HUDEP-2 (cell line): ENCODE measurements around the gene MYL5.
A peak's percentile ranks its signal among the peaks of the same experiment; 100 is the strongest.
"Not testable (repeated sequence)": the region's sequence is repeated elsewhere in the genome, so short reads cannot be mapped to it uniquely, and the experiment has no call there.

ENCODE experiments used
- DNase-seq, 76 experiments: peaks; one replicate each; lab custom pipeline; 2025; ENCODE audit not compliant: unreplicated experiment in 76 of 76; lab: John Stamatoyannopoulos, UW

Gene MYL5

DNA sequence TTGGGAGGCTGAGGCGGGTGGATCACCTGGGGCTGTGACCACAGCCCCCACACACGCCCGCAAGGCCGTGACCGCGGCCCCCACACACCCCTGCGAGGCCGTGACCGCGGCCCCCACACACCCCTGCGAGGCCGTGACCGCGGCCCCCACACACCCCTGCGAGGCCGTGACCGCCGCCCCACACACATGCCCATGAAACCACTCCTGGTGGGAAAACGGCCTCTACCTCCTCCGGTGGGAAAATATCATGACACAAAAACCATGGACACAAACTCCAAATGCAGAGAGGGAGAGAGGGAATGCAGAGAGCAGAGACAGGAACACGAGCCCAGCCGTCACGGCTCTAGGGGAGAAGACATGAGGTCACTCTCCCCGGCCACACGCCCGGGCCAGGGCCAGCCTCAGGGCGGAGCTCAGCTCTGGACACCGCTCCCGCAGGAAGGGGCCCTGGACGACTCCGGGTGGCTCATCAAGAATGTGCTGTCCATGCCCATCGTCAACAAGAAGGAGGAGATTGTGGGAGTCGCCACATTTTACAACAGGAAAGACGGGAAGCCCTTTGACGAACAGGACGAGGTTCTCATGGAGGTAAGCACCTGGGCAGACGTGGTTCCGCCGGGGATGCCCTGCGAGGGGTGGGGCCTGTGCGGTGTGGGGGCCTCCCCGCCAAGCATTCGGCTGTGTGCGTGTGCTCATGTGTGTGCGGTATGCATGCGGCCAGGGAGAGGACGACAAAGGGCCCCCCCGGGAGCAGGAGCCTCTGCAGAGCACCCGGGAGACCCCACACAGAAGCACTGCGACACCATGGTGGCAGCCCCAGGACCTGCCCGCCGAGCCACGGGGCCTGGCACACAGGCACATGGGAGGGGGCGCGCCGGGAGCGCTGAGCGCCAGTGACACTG, 17.7 kb upstream of the MYL5 start:
- DNase-seq: no peak

GRCh38 chr4:657338-657833, 17.0 kb upstream of the MYL5 start:
- no peak for DNase-seq

- no peak for DNase-seq
Measured at GRCh38 chr4:657834-658667, 16.3 kb upstream of the MYL5 start.

- no peak for DNase-seq
Measured at GRCh38 chr4:658681-659667, 15.4 kb upstream of the MYL5 start.

- no peak for DNase-seq
Measured at GRCh38 chr4:659851-660250, 14.5 kb upstream of the MYL5 start.

DNA sequence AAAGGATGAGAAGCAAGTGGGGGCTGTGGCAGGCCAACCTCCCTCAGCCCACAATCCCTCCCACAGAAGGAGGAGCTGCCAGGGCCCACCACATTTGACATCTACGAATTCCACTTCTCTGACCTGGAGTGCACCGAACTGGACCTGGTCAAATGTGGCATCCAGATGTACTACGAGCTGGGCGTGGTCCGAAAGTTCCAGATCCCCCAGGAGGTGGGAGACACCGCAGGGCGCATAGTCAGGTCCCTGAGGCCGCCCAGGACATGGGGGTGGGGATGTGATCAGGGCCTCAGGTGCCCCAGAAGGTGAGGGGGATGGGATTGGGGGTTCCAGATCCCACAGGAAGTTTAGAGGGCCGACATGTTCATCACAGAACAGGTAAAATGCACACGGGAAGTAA, 13.9 kb upstream of the MYL5 start:
- no peak for DNase-seq

GRCh38 chr4:661231-661630, 13.1 kb upstream of the MYL5 start:
- DNase-seq: no peak

GRCh38 chr4:661881-662761, 12.2 kb upstream of the MYL5 start:
- no peak for DNase-seq

GRCh38 chr4:663046-663437, 11.3 kb upstream of the MYL5 start:
- DNase-seq: no peak

DNA sequence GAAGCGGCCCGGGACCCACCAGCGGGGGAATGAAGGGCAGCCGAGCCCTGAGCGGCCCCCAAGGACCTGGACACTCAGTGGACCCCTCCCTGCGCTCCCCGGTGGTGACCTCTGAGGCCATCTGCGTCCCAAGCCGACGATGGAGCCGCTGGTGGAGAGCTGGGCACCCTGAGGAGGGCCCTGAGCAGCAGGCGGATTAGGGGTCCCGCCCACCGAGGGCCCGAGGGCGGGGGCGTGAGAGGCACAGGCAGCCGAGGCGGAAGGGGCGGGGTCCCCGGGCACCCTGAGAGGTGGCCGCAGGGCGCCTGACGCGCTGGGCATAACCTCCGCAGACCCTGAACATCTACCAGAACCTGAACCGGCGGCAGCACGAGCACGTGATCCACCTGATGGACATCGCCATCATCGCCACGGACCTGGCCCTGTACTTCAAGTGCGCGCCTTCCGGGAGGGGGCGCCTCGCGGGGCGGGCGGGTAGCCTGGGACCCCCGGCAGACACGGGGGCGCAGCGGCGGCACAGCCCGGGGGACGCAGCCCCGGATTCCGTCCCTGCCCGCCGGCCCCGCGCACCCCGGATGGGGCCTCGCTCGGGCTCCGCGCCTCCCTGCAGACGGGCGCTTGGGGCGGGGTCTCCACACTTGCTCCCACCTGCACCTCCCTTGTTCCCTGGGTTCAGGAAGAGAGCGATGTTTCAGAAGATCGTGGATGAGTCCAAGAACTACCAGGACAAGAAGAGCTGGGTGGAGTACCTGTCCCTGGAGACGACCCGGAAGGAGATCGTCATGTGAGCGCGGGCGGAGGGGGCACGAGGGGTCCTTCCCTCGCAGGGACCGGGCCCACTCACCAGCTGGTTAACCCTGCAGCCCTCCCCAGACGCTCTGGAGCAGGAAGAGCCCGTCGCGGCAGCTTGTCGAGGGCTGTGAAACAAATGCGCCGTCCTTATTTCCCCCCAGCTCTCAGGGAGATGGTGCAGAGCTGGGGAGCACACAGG, 10.6 kb upstream of the MYL5 start:
- DNase-seq: peak in 53 of 76 experiments; percentile 2 to 66 (median 45)

- no peak for DNase-seq
Measured at GRCh38 chr4:664713-665231, 9.6 kb upstream of the MYL5 start.

- DNase-seq: no peak
Measured at GRCh38 chr4:665381-665750, 9.0 kb upstream of the MYL5 start.

DNA sequence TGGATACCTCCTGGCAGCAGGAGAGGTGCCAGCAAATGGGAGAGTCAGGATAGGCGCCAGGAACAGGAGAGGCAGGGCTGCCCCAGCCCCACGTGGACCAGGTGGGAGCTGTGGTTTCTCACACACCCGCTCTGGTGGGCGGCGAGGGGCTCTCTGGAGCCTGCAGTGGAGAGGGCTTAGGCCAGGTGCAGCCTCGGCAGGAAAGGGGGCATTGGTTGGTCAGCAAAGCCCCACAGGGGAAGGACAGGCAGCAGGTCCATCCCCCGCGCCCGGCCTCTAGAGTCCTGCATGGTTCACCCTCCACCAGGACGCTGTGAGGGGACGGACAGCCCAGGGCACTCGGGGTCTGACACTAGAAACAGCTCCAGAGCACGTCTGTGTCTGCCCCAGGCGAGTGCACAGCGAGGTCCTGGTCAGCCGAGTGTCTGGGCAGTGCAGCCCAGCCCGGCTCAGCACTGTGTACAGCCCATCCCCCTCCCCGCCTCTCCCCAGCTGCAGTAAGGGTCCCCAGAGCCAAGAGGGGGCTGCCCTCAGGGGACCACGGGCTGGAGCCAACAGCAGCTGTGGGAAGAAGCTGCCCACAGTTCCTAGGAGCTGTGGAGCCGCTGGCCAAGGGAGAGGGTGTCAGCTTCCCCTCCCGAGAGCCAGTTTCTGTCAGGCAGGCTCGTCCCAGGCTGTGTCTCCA, 8.4 kb upstream of the MYL5 start:
- no peak for DNase-seq

GRCh38 chr4:666436-666810, 7.9 kb upstream of the MYL5 start:
- no peak for DNase-seq

DNA sequence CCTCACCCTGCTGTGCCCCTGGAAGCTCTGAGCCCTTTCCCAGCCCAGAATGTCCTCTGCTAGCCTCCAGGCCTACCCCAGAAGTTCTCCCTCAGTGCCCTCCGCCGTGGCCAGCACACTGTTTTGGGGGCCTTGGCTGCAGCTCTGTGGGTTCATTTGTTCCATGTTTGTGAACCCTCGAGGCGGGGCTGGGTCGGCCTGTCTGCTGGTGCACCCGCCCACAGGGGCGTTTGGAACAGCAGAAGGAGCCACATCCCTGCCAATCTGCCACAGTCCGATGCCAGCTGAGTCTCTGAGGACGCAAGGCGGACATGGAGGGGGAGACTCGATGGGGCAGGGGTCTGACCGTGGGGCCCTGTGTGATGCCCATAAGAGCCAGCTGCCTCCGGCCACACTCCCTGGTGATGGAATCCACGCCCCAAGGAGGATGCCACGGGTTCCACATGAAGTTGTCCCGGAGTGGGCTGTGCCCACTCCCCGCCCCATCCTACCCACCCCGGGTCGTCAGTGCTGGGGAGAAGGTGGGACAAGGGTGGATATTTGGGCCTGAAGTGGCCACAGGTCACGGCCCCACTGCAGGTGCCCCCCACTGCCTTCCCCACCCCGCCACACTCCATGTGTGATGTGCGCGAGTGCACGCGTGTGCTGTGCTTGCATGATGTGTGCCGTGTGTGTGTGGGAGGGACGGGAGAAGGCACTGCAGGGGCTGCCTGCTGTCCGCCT, 7.4 kb upstream of the MYL5 start:
- no peak for DNase-seq

- DNase-seq: no peak
Measured at GRCh38 chr4:667545-667925, 6.8 kb upstream of the MYL5 start.

DNA sequence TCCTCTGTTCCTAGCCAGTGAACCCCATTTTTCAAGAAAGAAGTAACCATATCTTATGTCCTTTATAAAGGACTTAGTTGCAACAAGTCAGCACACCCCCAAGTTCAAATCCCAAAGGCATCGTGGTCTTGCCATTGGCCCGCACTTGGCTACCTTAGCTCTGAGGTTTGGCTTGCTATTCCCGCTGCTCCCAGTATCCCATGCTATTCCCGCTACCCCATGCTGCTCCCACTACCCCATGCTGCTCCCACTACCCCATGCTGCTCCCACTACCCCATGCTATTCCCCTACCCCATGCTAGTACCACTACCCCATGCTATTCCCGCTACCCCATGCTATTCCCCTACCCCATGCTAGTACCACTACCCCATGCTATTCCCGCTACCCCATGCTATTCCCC, 6.1 kb upstream of the MYL5 start:
- not testable (repeated sequence) for DNase-seq
